HG02943 (cell line): ENCODE data around the gene CSMD2.
"Not testable (repeated sequence)": the region's sequence is repeated elsewhere in the genome, so short reads cannot be mapped to it uniquely, and the experiment has no call there.

Source experiments
- ATAC-seq: cut with Tn5 transposase; IDR thresholded peaks from one replicate; pipeline ENCODE4 v1.9.1; 2021; ENCODE audit warnings: mild to moderate bottlenecking, low read depth, moderate library complexity; ENCODE audit not compliant: unreplicated experiment

The CSMD2 gene

DNA sequence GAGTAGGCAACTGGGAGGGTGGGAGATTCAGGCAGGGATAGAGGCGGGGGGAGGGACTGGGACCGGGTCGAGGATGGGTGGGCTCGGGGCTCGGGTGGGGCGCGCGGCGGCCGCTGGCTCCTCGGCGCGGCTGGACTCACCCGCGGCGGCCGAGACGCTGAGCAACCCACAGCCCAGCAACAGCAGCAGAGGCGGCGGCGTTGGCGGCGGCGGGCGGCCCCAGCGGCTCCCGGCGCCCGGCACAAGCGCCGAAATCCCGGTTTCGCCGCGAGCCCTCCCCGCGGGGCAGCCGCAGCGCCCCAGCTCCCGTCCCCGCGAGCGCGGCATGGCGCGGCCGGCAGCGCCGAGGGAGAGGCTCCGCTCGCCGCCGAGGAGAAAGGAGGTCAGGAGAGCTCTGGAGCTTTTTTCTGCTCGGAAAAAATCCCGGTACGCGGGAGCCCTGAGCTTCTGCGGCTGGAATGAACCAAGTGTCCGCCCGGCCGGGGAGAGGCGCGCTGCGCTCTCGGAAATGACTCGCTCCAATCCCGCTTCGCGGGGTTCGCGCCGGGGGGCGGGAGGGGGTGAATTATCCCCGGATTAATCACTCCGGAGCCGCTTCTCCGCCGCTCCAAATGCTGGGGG, at the start of gene CSMD2:
Gene CSMD2 (minus strand): TSS at position 460 of the 621 bp plus-strand sequence. CDS start 133 bp downstream, at position 327.
- ATAC-seq: no peak

DNA sequence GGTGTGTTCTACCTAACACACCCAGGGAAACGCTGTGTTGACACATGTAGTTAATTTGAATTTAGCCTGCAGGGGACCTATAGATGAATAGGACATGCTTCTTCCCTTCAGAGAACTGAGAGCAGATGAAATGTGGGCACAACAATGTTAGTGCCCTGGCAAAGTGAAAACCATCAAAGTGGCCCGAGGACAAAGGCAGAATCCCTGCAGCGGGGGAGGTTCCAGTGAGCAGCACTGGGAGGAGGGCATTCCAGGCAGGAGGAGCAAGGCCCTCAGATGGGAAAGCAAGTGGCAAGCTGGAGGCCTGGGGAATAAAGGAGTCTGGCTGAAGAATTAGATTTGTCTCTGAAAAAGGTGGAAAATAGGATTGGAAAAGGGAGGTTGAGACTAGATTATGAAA, 48.9 kb upstream of the CSMD2 start:
- no peak for ATAC-seq

DNA sequence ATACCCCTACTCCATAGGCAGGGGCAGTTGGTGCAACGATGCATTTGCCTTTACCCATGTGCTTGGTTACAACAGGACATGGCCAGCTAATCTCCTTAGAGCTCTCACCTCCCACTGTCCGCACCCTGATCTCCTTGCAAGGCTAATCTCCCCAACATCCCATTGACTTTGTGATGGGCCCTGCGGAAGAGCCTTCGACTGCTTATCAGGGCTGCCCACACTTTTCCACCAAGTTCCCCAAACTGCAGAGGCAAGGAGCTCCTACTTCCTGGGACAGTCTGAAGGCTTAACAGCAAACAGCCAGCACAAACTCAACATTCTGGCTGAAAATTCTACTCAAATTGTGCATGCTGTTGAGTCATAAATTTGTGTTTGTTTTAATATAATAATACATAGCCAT, 47.6 kb upstream of the CSMD2 start:
- no peak for ATAC-seq

DNA sequence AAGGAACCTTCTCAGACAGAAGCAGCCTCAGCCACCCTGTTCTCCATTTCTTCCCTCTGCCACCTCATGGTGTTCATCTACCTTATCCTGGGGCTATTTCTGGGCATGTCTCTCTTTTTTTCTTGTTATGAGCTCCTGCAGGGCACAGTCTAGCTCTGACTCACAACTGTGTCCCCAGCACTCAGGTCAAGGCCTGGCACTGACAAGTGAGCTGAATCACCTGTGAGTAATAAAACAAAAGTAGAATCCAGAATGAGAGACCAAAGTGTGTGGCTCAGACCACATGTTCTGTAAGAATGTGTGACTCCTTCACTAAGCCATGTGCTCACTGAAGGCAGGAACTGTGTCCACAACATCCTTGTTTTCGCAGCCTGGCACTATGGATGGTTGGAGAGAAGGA, 34.9 kb upstream of the CSMD2 start:
- no peak for ATAC-seq

DNA sequence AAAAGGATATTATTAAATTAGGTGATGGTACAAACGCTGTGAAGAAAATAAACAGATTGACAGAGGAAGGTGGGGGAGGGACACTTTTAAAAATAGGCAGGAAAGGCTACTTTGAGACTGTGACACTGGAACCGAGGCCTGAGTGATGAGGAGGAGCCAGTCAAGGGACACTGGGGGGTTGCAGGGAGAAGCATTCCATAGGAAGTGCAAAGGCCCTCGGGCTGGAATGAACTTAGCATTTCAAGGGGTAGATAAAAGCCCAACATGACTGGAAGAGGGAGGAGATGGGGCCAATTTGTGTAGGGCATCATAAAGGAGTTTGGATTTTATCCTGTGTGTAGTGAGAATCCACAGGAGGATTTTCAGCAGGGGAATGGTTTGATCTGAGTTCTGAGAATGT, 27.6 kb upstream of the CSMD2 start:
- ATAC-seq: no peak

DNA sequence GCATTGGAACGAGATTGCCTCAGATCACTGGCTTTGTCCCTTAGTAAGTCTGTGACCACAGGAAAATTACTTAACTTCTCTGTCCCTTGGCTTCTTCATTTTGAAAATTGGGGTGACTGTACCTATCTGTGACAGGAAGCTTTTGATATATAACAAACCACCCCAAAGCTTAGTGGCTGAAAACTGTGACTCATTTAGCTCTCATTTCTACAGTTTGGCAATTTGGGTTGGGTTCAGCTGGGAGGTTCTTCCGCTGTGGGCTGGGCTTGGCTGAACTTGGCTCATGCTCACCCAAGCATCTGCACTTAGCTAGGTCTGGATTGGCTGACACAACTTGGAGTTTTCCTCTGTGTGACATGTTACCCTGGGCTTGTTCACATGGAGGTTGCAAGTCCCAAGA, 25.7 kb upstream of the CSMD2 start:
- no peak for ATAC-seq

DNA sequence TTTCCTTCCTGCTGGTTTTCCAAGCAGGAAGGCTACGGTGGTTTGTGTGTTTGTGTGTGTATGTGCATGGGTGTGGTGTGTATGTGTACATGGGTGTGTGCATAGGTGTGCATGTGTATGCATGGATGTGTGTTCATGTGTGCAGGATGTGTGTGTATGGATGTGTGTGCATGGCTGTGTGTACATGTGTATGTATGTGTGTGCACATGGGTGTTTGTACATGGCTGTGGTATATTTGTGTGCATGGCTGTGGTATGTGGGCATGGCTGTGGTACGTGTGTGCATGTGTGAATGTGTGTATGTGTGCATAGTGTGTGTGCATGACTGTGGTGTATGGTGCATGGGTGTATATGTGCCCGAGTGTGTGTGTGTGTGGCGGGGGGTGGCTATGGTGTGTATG, 24.0 kb upstream of the CSMD2 start:
- no peak for ATAC-seq

DNA sequence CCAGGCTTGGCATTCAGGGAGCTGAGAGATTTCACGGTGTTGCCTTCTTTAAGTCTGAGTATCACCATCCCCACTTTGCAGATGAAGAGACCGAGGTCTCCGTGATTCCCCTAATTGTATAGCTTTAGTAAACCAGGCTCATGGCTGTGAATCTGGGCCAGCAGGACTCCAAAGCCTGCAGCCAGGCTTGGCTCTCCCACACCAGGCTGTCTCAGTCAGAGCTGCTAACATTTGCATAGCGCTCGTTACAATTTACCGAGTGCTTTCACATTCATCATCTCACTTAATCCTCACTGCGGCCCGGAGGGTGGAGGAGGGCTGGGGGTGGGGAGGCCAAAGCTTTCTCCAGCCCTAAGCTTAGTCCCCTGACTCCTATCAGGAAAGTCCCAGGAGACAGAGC, 23.4 kb upstream of the CSMD2 start:
- ATAC-seq: no peak

DNA sequence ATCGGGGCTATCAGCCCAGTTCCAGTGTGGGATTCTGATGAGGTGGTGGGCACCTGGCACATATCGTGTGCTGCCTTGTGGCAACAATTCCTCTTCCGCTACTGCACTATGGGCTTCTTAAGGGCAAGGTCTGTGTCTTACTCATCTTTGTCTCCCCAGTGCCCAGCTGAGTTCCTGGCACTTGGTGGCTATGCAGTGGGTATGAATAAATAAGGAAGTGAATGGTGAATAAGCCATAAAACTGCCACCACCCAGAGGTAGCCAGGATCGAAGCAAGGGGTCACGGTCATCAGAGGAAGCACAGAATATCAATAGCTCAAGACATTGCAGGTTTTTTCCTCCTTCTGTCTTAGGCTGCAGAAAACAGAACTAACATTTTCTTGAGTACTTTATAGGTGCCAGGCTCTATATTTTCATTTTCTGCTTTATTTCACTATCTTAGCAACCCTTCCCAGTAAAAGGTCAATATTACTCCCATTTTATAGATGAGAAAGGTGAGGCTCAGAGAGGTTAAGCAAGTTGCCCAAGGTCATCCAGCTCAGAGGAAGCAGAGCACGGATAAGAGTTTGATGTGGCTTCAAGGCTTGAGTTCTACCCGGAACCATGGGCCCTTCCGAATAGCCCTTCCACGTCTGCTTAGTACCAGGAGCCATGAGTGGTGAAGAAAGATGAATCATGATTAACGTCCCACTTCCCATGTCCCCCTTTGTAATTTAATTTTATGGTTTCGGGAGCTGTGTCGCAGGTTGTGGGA, 21.9 kb upstream of the CSMD2 start:
- no peak for ATAC-seq

DNA sequence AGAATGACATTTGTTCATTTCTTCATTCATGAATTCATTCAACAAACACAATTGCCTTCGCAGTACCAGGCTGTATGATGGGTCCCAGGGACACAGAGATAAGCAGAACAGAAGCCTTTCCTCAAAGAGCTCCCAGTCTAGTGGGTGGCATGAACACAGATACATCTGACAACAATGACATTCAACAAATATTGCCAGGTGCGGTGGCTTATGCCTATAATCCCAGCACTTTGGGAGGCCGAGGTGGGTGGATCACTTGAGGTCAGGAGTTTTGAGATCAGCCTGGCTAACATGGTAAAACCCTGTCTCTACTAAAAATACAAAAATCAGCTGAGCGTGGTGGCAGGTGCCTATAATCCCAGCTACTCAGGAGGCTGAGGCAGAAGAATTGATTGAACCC, 18.4 kb upstream of the CSMD2 start:
- ATAC-seq: not testable (repeated sequence)

DNA sequence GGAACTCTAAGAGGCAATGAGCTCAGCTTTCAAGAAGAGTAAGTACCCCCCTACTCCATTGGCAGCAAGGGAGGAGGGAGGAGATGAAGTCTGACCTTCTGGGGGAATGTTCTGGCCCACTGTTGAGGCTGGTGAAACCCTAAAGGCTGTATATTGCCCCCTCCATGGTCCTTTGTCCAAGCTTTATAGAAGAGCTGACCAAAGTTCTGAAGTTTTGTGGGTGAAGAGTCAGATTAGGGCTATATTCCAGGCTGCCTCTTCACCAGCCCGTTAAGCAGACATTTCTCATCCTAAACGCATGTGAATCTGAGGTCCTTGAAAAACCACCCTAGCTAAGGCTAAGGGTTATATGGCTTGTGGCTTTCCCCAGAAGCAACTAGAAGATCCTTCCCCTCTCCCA, 13.0 kb upstream of the CSMD2 start:
- no peak for ATAC-seq

DNA sequence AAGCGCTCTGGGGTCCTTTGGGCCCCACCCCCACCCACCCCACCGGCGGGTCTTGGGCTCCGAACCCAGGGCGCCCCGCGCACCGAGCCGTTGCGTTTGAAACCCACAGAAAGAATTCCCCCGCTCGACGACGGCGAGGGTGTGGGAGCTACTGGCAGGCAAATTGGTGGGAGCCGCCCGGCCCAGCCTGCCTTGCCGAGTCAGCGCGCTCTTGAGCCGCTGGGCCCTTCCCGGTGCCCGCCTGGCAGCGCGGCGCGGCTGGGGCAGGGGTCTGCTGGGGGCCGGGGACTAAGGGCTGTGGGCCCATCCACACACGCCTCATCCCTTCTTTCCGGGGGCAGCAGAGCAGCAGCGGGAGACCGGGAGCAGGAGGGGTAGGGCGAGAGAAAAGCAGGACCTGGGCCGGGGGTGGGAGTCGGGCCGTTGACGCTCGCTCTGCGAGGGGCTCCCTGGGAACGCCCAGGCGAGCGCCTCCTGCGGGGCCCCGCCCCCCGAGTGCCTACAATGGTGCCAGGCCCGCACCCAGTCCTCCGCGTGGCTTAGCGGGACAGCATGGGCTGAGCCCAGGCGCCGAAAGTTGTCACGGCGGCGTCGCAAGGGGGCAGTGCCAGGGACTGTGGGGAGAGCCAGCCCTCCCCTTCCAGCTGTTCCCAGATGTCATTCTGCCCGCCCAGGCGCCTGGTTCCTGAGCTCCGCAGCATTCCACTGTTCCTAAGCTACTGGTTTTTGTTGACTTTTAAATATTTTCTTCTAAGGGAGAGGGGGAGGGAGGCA, 12.0 kb upstream of the CSMD2 start, which contains the start of gene C1orf94:
Gene C1orf94 (plus strand): TSS at position 78 of the 774 bp plus-strand sequence. CDS start 883 bp downstream, outside the sequence.
- no peak for ATAC-seq

DNA sequence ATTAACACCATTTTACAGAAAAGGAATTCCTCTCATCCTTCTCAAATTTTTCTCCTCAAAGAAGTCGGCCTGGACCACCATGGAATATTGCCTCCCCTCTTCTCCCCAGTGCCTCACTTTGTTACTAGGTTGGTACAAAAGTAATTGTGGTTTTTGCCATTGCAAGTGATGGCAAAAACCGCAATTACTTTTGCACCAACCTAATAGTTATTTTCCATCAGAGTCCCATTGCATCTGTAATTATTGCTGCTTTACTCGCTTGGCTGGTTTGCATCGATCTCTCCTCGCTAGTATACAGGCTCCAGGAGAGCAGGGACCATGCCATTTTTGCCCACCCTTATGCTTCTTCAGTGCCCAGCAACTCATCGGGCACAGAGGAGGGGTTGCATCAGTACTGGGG, 10.7 kb upstream of the CSMD2 start:
- no peak for ATAC-seq

DNA sequence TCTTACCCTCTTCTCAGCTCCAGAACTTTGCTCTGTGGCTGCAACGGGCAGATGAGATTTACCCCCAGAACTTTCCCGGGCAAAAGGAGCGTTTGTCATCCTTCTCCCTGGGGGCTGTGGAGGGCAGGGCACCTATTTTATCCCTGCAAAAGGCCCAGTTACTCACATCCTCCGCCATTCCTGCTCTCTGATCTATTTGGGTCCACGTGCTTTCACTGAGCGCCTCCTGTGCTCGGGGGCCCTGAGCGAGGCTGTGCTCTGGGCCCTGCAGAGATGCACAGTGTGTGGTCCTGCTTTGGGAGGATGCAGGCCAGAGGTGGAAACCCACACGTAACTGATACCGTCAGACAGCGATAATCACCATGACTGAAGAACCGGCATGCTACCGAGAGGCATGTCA, 2.4 kb upstream of the CSMD2 start:
- no peak for ATAC-seq

DNA sequence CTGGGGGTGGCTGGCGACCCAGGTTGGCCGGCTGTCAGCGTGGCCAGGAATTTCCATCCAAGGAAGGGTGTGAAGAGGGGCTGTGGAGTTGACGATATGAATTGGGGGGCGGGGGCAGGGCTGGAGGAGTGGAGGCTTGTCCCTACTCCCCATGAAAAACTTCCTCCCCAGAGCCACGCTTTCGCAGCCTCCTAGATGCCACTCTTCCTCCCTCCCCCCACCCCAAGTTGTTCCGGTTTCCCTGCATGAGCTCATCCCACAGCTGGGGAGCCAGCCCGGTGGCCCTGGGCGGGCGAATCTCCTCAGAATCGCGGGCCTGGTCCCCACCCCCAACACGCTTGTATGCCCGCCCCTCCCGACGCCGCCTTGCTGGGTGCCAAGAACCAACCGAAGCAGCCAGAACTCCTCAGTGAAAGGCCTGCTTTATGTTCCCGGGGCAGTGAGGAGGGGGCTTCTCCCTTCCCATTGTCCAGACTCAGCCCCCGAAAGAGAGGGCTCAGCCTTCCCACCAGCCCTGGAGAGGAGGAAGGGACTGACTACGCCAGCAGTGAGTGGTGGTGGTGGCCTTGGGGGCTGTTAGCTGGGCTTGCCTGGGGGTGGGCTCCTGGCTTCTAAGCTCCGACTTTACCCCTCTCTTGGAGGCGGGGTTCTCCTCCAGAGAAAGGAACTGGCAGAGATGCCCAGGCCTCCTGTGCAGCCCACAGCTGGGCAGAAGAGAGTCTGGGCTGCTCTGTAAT, 1.8 kb upstream of the CSMD2 start:
- no peak for ATAC-seq

DNA sequence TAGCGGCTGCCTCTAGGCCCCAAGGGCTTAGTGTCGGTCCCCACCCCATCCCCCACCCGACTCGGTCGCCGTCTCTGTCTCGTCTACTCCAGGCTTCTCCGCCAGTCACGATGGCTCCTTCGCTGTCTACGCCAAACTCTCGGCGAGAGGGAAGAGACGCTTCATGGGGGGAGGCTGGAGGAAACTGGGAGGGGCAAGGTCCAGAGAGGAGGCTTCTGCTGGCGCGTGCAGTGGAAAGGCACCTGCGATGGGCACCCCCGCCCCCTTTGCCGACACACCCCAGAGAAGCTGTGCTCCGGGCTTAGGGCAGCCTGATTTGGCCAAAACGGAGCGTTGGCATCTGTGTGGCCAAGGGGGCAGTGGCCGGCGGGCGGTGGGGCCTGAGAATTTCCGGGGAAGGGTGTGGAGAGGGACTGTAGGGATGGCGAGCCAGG, 1.2 kb upstream of the CSMD2 start:
- no peak for ATAC-seq

DNA sequence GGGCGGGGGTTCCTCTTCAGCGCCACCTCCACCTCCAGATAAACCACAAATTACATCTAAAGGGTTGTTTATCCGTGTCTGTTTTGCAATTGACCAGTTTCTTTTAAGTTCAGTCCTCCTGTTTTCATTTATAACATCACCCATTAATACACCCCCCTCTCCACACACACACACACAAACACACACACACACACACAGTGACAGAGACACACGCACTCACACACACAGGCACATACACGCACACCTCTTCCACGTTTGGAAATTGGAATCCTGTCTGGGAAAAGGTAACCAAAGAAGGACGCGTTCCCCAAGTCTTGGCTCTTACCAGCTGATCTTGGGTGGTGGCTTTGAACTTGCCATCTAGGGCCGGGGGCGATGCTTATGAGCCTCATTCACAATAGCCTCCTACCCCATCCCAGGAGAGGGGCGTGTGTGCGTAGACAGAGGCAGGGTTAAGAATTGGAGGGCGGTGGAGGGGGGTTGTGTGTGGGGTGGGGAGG, 442 bp upstream of the CSMD2 start:
- ATAC-seq: no peak

DNA sequence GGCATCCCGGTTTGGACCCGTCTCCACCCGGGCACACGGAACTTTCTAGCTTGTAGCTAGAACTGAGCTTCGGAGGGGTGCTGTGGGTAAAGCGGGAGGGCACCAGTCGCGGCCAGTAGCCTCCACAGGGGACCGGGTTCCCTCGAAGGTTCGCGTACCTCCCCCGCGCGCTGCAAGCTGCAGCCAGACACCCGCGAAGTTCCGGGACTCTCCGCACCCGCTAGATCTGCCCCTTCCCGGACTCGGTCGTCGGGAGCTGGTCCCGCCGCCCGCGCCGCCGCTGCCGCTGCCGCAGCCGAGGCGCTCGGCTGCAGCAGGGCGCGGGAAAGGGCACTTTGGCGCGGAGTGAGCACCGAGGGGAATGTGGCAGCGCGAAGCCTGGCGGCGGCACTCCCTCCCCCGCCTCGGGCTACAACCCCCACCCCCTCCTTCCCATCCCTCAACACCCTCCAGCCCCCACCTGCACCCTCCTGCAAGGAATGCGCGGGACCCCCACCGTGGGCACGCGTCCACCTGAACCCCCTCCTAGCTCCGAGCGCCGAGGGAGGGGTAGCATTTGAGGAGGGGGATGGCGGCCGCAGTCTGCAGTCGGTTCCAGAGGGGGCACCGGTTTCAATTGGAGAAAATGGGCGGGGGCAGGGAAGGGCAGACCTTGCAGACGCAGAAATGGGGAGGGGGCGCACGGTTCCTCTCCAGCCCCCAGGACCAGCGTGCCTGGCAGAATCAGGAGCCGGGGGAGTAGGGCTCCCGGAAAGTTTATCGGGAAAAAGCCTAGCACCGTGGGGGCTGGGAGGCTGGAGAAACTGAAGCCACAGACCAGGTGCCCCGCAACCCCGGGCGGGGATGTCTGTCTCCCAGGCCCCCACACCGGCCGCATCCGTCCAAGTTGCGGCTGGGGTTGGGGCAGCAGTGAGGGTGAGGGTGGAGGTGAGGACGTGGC, 968 bp downstream of the CSMD2 start:
- no peak for ATAC-seq
